Left cardiac atrium (tissue), 4 donors: ENCODE measurements around the gene GRPR. TPM values are rescaled to one million over a fixed set of nuclear protein-coding genes. Genes with fewer than 3 reads are reported as not detected.

ENCODE experiments used
- ATAC-seq, 2 donors: fragments of 200-7000 bp; cut with Tn5 transposase; one replicate each; pipeline ENCODE4 v1.9.1; 2020; ENCODE audit warnings: mild to moderate bottlenecking in 2 of 2, moderate library complexity in 2 of 2
- DNase-seq: peaks from one replicate; pipeline ENCODE4 v3.0.0-alpha.2; 2020
- intact Hi-C, 2 donors: fragments of 100-400 bp; cut with DNase I; formaldehyde crosslinking; loops; one replicate each; pipeline versions ENCODE4 v1.14.1 to v1.15.1; 2022 to 2023
- long read RNA-seq: library from polyadenylated mRNA; unstranded; transcript quantifications from one replicate; pipeline ENCODE4 v2.0.0, GENCODE V29; 2021
- total RNA-seq, 2 donors: library from RNA; stranded (reverse); fragmentation: NEBNext Ultra II Directional; extraction: Animal tissue kit (Norgen Biotek cat#: 25700); gene quantifications; one replicate each; pipeline ENCODE4 v1.2.1, GENCODE V29; 2021
- donor health status: DM: no; HTN: yes; CAD: no.
- donor health status: DM: no; HTN: yes; CAD: no; lungs with severe emphysema.
- donor health status: DM: yes; HTN: yes; CAD: no.
- donor health status: Dilated cardiomyopathy.

The GRPR gene
- under 1 TPM; 0.29 TPM for total RNA-seq
- long read RNA-seq: 0 reads

GRCh38 chrX:16123222-16123786 is at the start of gene GRPR:
Gene GRPR (plus strand): TSS chrX:16123565. CDS start chrX:16123954, 389 bp downstream.
- peak; percentile 75 for DNase-seq
- peak; percentile 90 to 93 for ATAC-seq
- intact Hi-C loops: loop anchor here in 1 of 2 donors (10.0 kb wide), 1 partner anchor 541 kb away; no protein-coding TSS in a partner anchor

DNA sequence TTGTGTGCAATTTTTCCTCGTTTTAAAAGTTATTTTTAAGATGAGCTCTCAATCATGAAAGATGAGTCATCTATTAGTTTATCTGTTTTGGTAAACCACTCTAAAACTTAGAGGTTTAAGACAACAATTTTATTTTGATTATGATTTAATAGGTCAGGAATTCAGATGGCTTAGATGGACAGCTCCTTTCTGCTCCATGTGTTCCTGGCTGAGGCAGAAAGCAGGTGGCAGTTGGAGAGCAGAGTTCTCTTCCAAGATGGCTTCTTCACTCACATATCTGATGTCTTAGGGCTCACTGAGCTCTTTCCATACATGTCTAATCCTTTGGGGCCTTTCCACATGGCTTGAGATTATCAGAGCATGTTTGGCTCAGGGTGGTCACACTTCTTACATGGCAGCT is 48.3 kb upstream of the GRPR start:
- no peak for ATAC-seq
- intact Hi-C loops: no loop called here
- DNase-seq: no peak

DNA sequence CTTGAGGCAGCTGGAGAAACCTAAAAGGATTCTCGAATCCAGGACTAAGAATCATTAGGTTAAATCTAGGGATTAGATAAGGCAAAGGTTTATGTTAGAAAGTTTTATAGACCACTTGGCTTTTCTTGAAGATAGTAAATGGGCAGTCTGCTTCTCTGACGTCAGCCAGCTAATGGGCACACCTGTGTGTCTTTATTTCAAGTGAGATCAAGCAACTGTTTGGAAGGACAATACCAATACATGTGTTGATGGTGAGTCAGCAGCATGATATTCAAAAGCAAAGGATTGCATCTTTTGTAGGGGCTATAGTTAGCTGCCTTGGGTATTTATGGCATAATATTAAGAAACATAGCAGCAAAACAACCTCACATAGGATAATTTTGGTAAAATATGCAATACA is 46.5 kb upstream of the GRPR start:
- ATAC-seq: no peak
- DNase-seq: no peak
- intact Hi-C loops: no loop called here

DNA sequence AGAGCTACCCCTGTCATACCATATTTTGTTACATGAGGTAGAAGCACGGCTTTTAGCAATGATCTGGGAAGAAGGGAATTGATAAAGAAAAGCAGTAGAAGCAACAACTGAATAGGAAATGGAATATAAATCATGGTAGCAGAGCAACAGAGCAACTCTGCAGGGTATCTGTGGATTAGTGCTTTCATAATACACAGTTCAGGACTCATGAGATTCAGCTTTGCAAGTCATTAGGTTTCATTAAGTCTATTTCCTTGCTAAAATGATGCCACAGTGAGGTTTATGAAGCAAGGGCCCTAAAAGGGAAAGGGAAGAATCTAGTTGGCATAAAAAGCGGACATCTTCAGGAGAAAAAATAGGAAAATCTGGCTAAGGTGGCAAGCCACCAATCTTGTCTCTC is 45.6 kb upstream of the GRPR start:
- DNase-seq (no peak), ATAC-seq (no peak)
- intact Hi-C loops: no loop called here

DNA sequence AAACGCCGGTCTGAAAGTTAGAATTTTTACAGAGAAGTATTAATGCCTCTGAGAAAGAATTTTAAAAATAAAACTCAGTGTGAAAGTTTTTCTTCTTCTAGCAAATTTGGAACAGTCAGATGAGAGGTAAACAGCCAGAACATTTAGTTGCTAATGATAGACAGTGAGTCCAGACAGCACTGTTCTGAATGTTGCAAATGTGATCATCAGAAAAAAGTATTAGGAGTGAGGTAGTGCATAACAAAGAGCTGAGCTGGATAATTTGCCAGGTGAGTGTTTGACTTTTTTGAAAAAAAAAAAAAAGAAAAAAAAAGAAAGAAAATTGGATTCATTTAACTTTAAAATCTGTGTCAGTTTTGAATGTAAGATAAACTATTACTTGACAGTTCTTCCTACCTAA is 42.0 kb upstream of the GRPR start:
- intact Hi-C loops: no loop called here
- ATAC-seq (no peak), DNase-seq (no peak)

DNA sequence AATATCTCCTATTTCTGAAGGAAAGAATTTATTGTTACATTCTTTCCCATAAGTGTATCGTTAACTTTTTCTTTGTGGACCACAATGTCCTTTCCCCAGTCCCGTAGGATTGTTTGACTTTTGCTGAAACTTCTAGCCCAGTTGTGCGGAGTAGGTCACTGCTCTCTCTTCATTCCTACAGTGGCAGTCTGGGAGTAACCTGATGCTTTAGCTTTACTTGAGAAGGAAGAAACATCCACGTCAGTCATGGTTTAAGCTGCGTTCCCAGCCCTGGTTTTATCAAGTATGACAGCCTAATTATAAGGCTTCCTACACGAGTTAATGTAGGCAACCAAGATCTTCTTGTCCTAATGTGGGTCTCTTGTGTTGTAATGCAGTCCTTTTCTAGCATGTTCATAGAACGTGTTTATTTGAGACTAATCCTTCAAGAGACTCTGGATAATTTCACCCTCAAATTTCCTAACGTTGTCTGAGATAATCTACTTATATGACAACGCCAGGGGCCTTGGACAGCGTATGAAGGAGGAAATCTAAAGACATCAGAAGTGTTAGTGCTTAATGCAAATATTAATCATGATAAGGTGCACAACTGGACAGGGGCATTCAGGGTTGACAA is 40.8 kb upstream of the GRPR start:
- ATAC-seq (no peak), DNase-seq (no peak)
- intact Hi-C loops: no loop called here

- no peak for DNase-seq
- ATAC-seq: no peak
- intact Hi-C loops: no loop called here
These were observed 36.3 kb upstream of the GRPR start for GRCh38 chrX:16087076-16087475.

DNA sequence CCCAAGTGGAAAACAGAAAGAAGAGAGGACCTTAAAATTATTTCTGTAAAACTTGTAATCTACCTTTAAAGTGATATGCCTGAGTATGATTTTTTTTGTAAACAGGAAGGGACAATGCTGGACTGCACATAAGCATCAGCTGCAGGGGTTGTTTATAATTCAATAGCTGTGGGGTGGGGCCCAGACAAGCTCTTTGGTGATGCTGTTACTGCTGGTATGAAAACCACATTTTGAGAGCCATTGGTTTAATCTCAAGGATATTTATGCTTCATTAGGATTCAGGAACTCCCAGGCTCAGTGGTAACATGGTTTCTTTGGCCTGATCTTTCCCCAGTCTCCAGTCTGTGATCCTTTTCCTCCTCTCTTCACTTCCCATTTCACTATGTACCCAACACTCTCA is 34.3 kb upstream of the GRPR start:
- intact Hi-C loops: no loop called here
- no peak for DNase-seq
- ATAC-seq: no peak

DNA sequence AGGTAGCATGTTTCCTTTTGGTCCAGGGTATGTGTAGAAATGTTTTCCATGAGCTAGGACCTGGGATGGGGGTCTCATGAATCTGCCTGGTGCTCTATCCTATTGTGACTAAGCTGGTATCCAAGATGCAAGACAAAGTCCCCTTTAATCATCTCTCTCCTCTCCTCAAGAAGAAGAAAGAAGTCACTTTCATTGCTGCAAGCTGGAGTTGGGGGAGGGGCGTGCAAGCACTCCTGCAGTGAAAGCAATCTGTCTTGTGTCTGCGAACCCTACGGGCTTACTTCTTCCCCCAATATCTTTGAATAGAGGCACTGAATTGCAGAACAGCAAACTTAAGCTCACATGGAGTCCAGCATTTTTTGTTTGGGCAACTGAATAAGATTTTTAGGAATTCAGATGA is 27.2 kb upstream of the GRPR start:
- intact Hi-C loops: no loop called here
- no peak for DNase-seq
- ATAC-seq: no peak

- no peak for ATAC-seq
- intact Hi-C loops: no loop called here
- DNase-seq: no peak
These were observed 22.7 kb upstream of the GRPR start for GRCh38 chrX:16100673-16101072.

DNA sequence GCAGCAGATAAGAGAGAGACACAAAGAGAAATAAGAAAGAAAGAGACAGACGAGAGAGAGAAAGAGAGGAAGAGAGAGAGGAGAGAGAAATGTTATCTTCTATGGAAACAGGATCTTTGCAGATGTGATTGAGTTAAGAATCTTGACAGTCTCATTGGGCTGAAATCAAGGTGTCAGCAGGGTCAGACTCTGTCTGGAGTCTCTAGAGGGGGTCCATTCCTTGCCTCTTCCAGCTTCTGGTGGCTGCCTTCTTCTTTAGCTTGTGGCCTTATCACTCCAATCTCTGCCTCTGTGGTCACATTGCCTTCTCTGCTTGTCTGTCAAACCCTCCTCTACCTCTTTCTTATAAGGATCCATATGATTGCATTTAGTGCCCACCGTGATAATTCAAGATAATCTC is 21.8 kb upstream of the GRPR start:
- ATAC-seq (no peak), DNase-seq (no peak)
- intact Hi-C loops: no loop called here

DNA sequence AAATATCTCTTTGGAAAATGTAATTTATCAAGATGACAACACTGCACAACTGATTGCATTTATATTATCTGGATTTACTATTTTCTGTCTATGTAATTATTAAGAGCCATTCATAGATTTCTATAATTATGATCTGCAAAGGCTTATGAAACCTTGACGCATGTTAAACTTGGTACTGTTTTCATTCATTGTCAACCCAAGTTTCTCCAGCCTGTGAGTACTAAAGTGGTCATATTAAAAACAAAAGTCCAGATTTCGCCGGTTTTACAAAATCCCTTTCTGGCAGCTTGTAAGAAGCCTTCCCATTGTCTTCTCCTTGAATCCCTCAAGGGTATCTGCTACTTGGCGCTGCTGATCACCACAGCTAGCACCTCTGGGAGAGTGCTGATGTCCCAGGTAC is 19.7 kb upstream of the GRPR start:
- DNase-seq: no peak
- intact Hi-C loops: no loop called here

GRCh38 chrX:16112428-16112827 is 10.9 kb upstream of the GRPR start:
- no peak for DNase-seq
- intact Hi-C loops: no loop called here
- ATAC-seq: no peak

More for the DNA sequence above, 19.7 kb upstream of the GRPR start:
- ATAC-seq: no peak

- no peak for ATAC-seq
- no peak for DNase-seq
- intact Hi-C loops: no loop called here
These were observed 9.3 kb upstream of the GRPR start for GRCh38 chrX:16113978-16114565.

DNA sequence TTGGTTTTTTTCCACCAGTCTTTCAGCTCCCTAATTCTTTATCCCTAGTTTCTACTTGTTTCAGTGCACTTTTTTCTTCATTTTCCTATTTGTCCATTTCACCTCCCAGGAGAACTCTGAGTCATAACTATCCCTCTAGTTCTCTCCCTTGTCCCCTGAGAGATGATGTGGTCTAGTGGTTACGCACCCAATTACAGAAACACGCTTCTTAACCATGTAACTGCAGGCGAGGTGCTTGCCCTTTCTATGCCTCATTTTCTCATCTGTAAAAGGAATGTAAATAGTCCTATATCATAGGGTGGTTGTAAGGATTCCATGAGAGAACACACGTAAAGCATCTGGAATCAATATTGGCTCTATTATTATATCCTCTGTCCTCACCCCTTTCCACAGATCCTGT is 8.8 kb upstream of the GRPR start:
- ATAC-seq (no peak), DNase-seq (no peak)
- intact Hi-C loops: no loop called here

GRCh38 chrX:16119353-16120220 is 3.8 kb upstream of the GRPR start:
- no peak for DNase-seq
- intact Hi-C loops: loop anchor here in 1 of 2 donors (10.0 kb wide), 1 partner anchor 545 kb away; no protein-coding TSS in a partner anchor
- peak in 1 of 2 donors; percentile 17 for ATAC-seq

GRCh38 chrX:16120431-16120830 is 2.9 kb upstream of the GRPR start:
- ATAC-seq (no peak), DNase-seq (no peak)
- intact Hi-C loops: loop anchor here in 1 of 2 donors (10.0 kb wide), 1 partner anchor 544 kb away; no protein-coding TSS in a partner anchor

DNA sequence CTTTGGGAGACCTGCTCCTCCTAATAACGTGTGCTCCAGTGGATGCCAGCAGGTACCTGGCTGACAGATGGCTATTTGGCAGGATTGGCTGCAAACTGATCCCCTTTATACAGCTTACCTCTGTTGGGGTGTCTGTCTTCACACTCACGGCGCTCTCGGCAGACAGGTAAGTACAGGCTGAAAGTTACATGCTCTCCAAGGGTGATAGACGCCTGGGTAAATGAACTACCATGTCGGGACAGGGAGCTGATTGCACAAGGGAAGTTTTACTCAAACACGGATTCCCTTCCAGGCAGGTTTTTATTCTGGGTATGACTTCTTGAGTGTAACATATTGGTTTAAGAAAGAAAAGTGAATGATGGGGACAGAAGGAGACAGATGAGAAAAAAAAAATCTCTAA is 836 bp downstream of the GRPR start:
- ATAC-seq (no peak), DNase-seq (no peak)
- intact Hi-C loops: loop anchor here in 1 of 2 donors (10.0 kb wide), 1 partner anchor 541 kb away; no protein-coding TSS in a partner anchor

- intact Hi-C loops: loop anchor here in 1 of 2 donors (10.0 kb wide), 1 partner anchor 539 kb away; no protein-coding TSS in a partner anchor
- DNase-seq: no peak
- ATAC-seq: no peak
These were observed 2.3 kb downstream of the GRPR start for GRCh38 chrX:16125520-16126149.
